Stimulated activated naive CD4-positive, alpha-beta T cell (primary cell): ENCODE results near the gene RASAL1.

Experiments used
- DNase-seq, 6 experiments: peaks; one replicate each; lab custom pipeline; 2025; lab: John Stamatoyannopoulos, UW

The RASAL1 gene

DNA sequence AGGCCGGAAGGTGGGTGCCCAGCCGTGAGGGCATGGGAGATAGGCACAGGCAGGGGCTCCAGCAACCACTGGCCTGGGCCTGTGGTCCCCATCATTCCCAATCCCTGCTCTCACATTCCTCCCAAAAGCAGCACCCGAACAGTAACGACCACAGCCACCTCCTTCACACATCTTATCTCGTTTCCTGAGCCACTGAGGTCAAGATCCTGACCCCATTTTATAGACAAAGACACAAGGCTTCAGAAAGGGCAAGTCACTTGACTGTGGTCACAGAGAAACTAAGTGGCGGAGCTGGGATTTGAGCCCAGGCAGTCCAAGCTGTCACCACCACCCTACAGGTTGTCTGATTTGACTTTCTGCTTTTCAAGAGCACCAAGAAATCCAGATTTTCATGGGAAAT lies 40.2 kb downstream of the RASAL1 start:
- DNase-seq = no peak

DNA sequence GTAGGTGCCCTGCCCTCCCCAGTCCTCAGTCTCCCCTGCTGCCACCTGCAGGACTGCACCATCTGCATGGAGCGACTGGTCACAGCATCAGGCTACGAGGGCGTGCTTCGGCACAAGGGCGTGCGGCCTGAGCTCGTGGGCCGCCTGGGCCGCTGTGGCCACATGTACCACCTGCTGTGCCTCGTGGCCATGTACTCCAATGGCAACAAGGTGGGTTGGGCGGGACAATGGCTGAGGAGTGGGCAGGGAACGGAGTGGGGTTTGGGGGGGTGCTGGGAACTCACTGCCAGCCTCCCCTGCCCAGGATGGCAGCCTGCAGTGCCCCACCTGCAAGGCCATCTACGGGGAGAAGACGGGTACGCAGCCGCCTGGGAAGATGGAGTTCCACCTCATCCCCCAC lies 40.8 kb downstream of the RASAL1 start:
- DNase-seq = no peak

DNA sequence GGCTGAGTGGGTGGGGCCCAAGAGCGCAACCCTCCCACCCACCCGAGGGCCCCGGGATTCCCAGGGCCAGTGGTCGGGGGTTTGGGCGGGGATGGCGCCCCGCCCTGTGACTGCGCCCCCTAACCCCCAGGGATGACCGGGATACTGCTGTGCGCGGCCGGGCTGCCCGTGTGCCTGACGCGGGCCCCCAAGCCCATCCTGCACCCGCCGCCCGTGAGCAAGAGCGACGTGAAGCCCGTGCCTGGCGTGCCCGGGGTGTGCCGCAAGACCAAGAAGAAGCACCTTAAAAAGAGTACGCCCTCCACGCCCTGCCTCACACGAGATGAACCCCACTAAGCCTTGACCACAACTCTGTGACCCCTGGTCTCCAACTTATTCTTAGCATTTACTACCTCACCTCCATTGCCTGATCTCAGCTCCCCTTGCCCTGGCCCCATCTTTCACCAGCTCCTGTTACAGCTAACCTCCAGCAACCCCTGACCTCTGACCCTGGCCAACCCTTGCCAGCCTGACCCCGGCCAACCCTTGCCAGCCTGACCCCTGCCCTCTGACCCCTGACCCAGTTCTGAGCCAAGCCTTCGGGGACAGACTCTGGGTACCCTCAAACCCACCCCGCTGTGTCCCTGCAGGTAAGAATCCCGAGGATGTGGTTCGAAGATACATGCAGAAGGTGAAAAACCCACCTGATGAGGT lies 42.0 kb downstream of the RASAL1 start:
- no peak for DNase-seq

DNA sequence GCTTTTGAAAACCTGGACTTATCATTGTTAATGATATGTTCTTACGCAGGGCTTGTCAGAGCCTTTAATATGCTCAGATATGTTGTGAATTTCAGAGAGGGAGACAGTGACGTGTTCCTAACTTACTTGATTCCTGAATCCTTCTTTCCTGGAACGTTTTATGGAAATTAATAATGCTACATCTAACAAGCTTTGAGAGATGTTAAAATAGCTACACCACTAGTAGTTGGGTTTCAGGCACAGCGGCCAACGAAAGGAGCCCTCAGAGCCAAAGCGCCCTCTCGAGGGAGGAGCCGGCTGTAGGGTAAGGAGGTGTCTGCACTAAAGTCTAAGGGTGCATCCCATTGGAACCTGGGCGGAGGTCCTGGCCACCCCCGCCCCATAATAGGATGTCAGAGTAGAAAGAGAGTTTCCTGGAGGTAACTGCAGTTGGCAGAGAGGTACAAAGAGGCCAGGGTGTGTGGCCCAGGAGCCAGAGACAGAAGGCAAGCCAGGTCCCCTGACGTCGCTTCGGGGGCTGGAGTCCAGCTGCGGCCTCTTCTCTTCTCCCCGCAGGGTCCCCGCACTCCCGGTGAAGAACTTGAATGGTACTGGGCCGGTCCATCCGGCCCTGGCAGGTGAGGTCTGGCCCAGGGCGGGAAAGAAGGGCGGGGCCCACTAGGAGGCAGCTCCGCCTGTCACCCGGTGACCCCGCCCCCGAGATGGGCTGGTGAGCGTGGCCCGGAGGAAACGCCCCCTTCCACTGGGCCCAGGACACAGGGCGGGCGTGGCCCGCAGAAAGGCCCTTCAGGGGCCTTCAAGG lies 42.8 kb downstream of the RASAL1 start:
- DNase-seq = peak in 1 of 6 experiments; percentile 8

DNA sequence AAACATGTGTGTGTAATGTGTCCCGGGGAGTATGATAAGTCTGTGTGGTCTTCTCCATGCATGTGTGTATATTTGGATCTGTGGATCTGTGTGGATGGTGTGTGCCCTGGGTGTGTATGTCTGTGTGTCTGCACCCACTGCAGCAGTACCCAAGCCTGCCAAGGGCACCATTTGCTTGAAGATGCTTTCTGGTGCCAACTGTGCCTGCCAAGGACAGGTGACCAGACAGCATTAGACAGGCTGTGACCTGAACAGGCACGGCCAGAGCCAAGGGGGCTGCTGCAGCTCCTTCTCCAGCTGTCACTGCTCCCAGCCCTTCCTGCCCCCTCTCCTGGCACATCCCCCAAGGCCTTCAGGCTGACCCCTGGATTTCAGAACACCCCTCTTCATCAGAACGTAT lies 44.1 kb downstream of the RASAL1 start:
- DNase-seq = no peak

DNA sequence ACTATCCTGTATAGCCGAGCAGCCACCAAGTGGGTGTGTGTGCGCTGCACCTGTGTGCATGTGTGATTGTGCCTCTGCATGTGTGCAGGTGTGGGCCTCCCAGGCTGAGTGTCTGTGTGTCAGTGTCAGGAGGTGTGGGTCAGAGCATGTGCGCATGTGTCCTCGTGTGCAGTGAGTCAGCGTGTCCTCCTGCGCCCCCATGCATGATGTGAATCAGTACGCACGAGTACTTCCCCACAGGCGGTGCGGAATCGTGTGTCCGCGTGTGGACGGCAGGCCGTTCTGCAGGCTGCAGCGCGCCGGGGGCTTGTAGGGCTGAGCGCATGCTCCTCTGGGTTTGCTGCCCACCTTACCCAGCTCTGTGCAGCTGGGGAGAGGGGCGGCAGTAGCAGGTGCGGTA lies 44.8 kb downstream of the RASAL1 start:
- DNase-seq = no peak

DNA sequence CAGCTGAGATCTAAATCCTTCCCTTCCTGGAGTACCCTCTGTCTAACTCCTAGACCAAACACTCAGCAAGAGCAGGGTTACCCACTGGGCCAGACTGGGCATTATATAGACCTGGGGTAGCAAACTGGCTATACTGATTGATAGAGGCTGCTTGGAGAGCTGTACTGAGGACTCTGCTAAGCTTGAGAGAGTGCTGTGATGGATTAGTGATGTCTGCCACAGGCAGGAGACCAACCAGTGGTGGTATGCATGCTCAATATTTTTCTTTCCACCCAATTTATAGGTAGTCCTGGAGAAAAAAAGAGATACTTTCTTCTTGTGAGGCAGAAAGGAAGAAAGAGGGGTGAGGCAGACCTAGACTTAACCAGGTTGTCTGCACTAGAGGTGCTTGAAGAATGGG lies 45.7 kb downstream of the RASAL1 start:
- DNase-seq = no peak

DNA sequence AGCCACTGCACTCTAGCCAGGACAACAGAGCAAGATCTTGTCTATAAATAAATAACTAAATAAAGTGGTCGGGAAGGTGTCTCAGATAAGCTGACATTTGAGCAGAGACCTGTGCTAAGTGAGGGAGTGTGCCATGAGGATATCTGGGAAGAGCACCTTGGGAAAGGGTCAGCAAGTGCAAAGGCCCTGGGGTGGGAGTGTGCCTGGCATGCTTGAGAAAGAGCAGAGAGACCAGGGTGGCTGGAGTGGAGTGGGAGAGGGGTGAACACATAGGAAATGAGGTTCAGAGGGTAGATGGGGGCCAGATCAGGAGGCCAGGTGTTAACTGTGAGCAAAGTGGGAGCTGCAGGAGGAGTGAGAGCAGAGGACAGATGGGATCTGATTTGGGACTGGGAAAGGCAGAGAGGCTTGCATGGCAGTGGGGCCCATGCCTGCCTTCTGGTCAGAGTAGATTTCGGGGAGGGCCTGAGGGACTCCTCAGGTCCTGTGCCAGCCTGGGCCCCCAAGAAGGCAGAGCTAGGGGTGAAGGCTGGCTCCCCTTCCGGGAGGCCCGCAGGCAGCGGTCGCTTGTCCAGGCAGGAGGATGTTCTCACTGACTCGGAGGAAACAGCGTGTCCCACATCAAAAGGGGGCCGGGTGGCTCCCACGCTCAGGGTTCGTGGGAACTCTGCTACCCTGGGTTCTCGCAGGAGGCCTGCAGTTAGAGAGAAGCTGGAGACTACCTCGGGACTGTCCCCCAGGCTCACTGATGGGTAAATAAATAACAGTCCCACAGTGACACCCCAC lies 46.4 kb downstream of the RASAL1 start:
- peak in 4 of 6 experiments; percentile 15 to 28 (median 20) for DNase-seq

DNA sequence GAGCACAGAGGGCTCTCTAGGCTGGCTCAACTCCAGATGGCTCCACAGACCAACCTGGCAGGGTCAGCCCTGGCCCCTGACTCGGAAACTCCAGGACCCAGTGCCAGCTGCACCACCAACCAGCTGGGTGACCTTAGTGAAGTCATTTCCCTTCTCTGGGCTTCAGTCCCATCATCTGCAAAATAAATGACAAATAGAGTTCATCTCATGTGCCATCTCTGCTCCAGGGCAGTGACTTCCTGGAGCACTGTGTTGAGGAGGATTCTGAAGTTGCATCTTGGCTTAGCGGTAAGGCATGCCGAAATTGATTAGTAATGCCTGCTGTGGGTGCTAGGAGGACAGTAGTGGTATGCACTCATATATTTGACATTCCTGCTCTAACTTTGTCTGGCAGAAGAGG lies 47.5 kb downstream of the RASAL1 start:
- DNase-seq = no peak

DNA sequence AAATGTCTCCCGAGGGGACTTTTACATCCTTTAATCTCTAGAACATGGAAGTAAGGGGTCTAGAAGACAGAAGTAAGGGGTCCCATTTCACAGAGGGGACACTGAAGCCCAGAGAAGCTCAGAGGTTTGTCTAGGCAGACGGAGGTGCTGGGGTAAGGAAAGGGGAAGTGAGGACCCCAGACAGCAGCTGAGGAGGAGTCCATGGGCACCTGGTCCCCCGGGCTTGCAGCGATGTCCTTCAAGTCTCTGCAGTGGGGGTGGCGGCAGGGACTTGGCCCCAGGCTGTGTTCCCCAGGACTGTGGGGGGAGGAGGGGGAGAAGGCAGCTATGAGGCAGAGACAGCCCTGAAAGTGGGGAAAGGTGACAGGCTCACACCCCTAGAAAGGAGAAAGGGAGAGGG lies 48.4 kb downstream of the RASAL1 start:
- DNase-seq = peak in 1 of 6 experiments; percentile 19

DNA sequence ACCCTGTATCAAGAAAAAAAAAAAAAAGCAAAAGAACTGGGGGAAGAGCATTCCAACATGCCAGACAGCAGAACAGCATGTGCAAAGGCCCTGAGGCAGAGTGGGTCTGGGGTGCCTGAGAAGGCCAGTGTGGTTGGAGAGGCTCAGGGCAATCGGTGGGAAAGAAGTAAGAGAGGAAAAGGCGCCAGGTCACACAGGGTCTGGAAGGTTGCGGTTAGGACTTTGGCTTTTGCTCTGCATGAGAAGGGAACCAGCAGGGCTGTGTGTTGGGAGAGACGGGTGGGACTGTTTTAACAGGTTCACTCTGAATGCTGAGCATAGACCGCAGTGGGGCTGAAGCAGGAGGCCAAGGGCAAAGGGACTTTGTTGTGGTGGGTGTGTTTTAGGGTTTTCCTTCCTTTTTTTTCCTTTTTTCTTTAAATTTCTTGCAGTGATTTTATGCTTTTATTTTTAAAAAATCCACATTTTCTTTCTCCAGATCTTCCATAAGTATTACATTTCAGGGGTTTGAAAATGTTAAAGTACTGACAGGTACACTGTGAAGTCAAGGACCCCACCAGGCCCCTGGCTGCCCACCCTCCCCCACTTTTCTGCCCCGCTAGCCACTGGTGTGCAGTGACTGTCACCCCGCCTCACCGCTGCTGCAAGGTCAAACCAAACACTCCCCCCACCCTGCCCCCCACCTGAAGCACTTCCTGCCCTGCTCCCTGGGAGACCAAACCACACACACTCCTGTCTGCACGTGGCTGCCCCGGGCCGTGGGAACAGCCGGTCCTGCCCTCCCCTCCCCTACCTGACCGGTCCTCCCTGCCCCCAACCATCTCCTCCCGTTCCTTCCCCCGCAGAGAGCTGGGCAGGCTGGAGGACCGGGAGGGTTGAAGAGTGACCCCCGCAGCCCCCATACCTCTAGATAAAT lies 49.1 kb downstream of the RASAL1 start:
- DNase-seq = peak in 5 of 6 experiments; percentile 8 to 34 (median 25)

DNA sequence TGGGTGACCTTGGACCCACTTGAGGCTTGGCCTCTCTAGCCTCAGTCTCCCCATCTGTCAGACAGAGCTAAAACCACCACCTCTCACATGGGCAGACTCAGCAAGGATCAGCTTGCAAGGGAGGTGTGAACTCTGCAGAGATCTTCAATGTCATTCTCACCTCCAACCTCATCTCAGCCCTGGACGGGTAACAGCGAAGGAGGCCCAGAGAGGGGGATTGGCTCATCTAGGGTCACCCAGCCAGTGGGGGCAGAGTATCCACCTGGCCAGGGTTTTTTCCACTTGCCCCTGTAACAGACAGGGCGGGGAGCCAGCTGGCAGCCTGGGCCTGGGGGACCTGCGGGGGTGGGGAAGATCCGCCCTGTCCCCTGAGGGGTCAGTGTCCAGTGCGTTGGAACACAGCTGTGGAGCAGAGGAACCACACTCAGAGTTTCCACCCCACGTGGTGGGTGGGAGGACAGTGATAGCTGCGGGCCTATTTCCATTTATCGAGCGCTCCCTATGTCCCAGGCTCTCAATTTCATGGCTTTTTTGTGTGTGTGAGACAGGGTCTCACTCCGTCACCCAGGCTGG lies 51.6 kb downstream of the RASAL1 start:
- no peak for DNase-seq

DNA sequence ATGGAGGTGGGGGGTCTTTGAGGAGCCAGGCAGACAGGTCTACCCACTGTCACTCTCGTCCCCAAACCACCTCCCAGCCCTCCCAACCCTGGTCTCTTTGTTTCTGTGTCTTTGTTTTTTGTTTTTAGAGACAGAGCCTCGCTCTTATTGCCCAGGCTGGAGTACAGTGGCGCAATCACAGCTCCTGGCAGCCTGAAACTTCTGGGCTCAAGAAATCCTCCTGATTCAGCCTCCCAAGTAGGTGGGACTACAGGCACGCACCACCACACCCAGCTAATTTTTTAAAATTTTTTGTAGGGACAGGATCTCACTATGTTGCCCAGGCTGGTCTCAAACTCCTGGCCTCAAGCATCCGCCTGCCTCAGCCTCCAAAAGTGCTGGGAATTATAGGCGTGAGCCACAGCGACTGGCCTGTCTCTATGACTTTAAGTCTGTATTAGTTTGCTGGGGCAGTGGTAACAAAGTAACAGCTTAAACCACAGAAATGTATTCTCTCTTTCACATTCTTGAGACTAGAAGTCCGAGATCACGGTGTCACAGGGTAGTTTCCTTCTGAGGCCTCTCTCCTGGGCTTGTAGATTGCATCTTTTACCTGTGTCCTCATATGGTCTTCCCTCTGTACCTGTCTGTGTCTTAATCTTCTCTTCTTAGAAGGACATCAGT lies 52.9 kb downstream of the RASAL1 start:
- DNase-seq = no peak

DNA sequence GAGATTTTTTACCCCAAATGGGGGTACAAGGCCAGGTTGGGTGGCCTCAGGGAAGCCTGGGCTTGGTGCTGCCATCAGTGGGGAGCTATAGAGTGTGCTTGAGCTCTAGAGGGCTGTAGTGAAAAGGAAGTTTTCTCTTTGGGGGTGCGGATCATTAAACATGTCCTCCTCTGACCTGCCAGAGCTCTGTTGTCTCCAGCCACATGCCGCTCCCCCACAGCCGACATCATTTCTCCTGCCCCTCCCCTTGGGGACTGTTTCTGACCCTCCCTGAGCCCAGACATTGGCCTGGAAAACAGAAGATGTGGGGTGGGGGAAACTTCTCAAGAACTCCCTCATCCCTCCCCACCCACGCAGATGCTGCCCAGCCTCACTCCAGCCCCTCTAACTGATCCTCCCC lies 53.7 kb downstream of the RASAL1 start:
- DNase-seq = no peak

DNA sequence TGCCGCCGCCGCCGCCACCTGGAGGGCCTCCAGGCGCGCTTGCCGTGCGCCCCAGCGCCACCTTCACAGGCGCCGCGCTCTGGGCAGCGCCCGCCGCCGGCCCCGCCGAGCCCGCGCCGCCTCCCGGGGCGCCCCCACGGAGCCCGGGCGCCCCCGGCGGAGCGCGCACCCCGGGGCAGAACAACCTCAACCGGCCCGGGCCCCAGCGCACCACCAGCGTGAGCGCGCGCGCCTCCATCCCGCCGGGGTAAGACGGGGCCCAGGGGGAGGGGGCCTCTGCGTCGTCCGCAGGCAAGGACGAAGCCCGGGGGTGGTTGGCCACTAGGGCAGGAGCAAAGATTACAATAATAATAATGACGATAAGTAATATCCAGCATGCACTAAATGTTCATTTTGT lies 57.7 kb downstream of the RASAL1 start:
- no peak for DNase-seq

DNA sequence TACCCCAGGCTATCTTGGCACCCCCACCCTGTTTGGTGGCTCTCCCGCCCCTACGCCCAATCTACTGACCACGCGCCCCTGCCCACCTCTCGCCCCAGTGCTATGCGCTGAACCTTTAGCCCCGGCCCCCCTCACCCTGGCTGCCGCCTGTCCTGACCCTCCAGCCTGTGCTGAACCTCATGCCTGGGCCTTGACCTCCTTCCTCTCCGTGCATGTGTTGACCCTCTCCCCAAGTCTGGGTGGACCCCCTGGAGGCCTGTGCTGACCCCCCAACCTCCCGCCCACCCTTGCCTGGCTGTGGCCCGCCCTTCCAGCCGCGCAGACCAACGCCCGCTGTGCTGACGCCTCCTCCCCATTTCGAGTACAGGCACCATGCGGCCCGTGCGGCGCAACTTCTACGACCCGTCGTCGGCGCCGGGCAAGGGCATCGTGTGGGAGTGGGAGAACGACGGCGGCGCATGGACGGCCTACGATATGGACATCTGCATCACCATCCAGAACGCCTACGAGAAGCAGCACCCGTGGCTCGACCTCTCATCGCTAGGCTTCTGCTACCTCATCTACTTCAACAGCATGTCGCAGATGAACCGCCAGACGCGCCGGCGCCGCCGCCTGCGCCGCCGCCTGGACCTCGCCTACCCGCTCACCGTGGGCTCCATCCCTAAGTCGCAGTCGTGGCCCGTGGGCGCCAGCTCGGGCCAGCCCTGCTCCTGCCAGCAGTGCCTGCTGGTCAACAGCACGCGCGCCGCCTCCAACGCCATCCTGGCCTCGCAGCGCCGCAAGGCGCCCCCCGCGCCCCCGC lies 58.3 kb downstream of the RASAL1 start:
- no peak for DNase-seq

DNA sequence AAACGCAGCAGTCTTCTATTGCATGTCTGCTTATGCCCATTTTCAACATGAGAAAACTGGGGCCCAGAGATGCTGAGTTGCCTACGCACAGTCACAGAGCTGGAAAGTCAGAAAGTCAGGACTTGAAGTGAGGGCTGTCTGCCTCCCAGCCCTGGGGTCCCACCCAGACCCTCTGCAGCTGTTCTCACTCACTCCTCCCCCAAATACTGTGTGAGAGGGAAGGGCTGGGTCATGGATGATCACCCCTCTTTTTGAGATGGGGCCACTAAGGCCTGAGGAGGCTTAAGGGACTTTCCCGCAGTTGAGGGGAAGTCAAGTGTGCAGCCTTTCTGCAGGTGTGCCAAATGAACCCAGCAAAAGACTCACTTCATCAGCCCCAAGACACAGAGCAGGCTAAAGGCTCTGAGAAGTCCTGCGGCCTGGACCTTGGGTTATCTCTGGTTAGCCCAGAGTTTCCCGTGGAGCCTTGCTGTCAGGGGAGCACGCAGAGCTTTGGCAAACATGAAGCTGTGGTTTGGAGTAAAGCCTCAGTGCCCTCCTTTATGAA lies 60.4 kb downstream of the RASAL1 start:
- DNase-seq = no peak

DNA sequence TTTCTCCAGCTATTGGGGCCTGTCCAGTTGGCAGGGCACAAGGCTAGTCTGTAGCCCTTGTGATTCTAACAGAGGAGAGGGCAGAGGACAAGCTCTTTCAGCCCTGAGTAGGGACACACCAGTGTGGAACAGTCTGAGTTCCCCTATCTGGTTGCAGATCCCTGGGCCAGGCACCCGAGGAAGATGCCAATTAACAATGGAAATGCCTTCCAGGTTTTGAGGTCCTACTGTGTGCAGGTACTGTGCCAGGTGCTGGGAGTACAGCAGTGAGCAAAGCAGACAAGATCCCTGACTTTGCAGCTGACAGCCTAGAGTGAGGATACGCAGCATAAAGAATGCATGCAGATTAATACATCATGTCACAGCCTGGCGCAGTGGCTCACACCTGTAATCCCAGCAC lies 62.0 kb downstream of the RASAL1 start:
- no peak for DNase-seq

DNA sequence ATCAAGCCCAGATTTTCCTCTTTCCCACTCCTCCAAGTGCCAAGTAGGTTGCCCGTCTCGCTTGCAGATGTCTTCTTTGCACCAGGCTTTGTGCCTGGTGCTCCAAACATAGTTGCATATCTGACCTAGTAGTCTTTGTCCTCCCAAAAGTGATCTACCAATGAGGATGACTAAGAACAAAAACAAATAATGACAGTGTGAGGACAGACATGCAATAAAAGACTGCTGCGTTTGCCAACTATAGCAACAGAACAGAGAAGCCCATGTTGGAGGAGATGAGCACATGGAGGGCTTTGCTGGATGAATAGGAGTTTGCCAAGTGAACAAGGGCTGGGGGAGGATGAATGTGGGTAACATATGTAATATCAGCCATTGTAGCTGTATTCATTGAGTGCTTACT lies 63.4 kb downstream of the RASAL1 start:
- no peak for DNase-seq
